Keratinocyte (primary cell): ENCODE measurements around the gene ARHGAP15. TPM values are rescaled to one million over a fixed set of nuclear protein-coding genes. Genes with fewer than 3 reads are reported as not detected.

Source experiments
- DNase-seq: peaks from one replicate; pipeline ENCODE4 v3.0.0-alpha.2; 2011; ENCODE audit warnings: low read depth, missing footprints, low spot score
- FAIRE-seq: peaks from 2 replicates; lab custom pipeline; 2011; peaks lifted over from hg19 to GRCh38; lab: Jason Lieb, UNC
- H2AFZ ChIP-seq: 2 replicates; pipeline ENCODE4 v1.6.0; 2012; ENCODE audit warnings: low read length, control low read depth, inconsistent platforms; ENCODE audit not compliant: control insufficient read depth
- H3K27ac ChIP-seq: 2 replicates; pipeline ENCODE4 v1.5.1; 2011; ENCODE audit warnings: low read length; ENCODE audit not compliant: control insufficient read depth, insufficient read depth
- H3K27me3 ChIP-seq: 3 replicates; pipeline ENCODE4 v1.6.0; 2011; ENCODE audit warnings: low read length; ENCODE audit not compliant: control insufficient read depth, insufficient read depth; ENCODE audit errors: extremely low read depth
- H3K36me3 ChIP-seq, 2 experiments: 2 replicates in 1 of 2; 3 replicates in 1 of 2; pipeline ENCODE4 v1.5.1; 2011; ENCODE audit warnings: low read length in 2 of 2, mild to moderate bottlenecking in 1 of 2; ENCODE audit not compliant: control insufficient read depth in 2 of 2, insufficient read depth in 2 of 2; ENCODE audit errors: extremely low read depth in 1 of 2
- H3K4me1 ChIP-seq: 3 replicates; pipeline ENCODE4 v1.5.1; 2011; ENCODE audit warnings: low read length; ENCODE audit not compliant: control insufficient read depth, insufficient read depth; ENCODE audit errors: extremely low read depth
- H3K4me2 ChIP-seq: 3 replicates; pipeline ENCODE4 v1.6.0; 2011; ENCODE audit warnings: low read depth, low read length; ENCODE audit not compliant: control insufficient read depth, insufficient read depth; ENCODE audit errors: extremely low read depth
- H3K4me3 ChIP-seq, 3 experiments: fragments of 200-600 bp in 1 of 3; sonication (generic) in 1 of 3; 2 replicates in 2 of 3; 3 replicates in 1 of 3; pipeline ENCODE4 v1.5.1; 2011 to 2016; ENCODE audit warnings: low read length in 3 of 3, mild to moderate bottlenecking in 3 of 3, control low read depth in 2 of 3, inconsistent platforms in 1 of 3, low read depth in 1 of 3, mixed read lengths in 1 of 3, mixed run types in 1 of 3, moderate library complexity in 1 of 3; ENCODE audit not compliant: control insufficient read depth in 2 of 3, insufficient read depth in 2 of 3; ENCODE audit errors: extremely low read depth in 1 of 3
- H3K79me2 ChIP-seq: 2 replicates; pipeline ENCODE4 v1.6.0; 2012; ENCODE audit warnings: low read length; ENCODE audit not compliant: control insufficient read depth, insufficient read depth
- H3K9ac ChIP-seq: 3 replicates; pipeline ENCODE4 v1.6.0; 2011; ENCODE audit warnings: low read length; ENCODE audit not compliant: control insufficient read depth, insufficient read depth; ENCODE audit errors: extremely low read depth
- H3K9me1 ChIP-seq: 3 replicates; pipeline ENCODE4 v1.6.0; 2011; ENCODE audit warnings: low read length; ENCODE audit not compliant: control insufficient read depth, insufficient read depth; ENCODE audit errors: extremely low read depth
- H3K9me3 ChIP-seq: 2 replicates; pipeline ENCODE4 v1.5.1; 2012; ENCODE audit warnings: low read depth, low read length; ENCODE audit not compliant: control insufficient read depth
- H4K20me1 ChIP-seq: 3 replicates; pipeline ENCODE4 v1.6.0; 2011; ENCODE audit warnings: low read length; ENCODE audit not compliant: control insufficient read depth, insufficient read depth; ENCODE audit errors: extremely low read depth
- CTCF ChIP-seq, 3 experiments: IDR thresholded peaks in 1 of 3; conservative IDR thresholded peaks in 1 of 3; optimal IDR thresholded peaks in 1 of 3; 2 replicates in 2 of 3; 3 replicates in 1 of 3; pipeline versions ENCODE3 to v1.5.1; 2011; ENCODE audit warnings: low read length in 3 of 3, mild to moderate bottlenecking in 3 of 3, moderate library complexity in 2 of 3, control low read depth in 1 of 3, inconsistent platforms in 1 of 3; ENCODE audit not compliant: insufficient read depth in 2 of 3; ENCODE audit errors: extremely low read depth in 1 of 3
- EZH2 ChIP-seq: IDR thresholded peaks from one replicate; pipeline ENCODE4 v1.6.1; 2012; ENCODE audit warnings: inconsistent platforms, mild to moderate bottlenecking, low read length, moderate library complexity
- dilution Hi-C: fragments of 300-500 bp; cut with MboI; formaldehyde crosslinking; loops from one replicate; pipeline ENCODE4 v1.7.0; 2020; ENCODE audit warnings: low sequenced_read_pairs; ENCODE audit not compliant: extremely low pct_ligation_motif_present
- polyA plus RNA-seq, 5 experiments: library from polyadenylated mRNA; depleted of rRNA in 3 of 5; stranded (reverse) in 3 of 5; stranded (forward) in 1 of 5; unstranded in 1 of 5; fragments of >200 nt; gene quantifications; 1 replicate in 1 of 5; 2 replicates in 3 of 5; 3 replicates in 1 of 5; pipeline versions ENCODE4 v1.2.1 to v1.2.3, GENCODE V29; 2011 to 2012; ENCODE audit warnings: missing spikeins in 2 of 5, low read depth in 1 of 5, low replicate concordance in 1 of 5

Gene ARHGAP15
- polyA plus RNA-seq, 1 donor (not counting 4 experiments of a cell fraction or from before 2014, with no cell fraction given), result not detected

- Histone ChIP-seq H3K79me2 (no peaks in the 10 kb centered on the region), H3K36me3 (no peaks in the 10 kb centered on the region), H3K9me3 (no peaks in the 10 kb centered on the region), H2AFZ (no peak overlapping the region), H3K4me1 (no peaks in the 10 kb centered on the region), H3K4me3 (no peak overlapping the region), H4K20me1 (no peaks in the 10 kb centered on the region), H3K27ac (no peak overlapping the region), H3K9me1 (no peaks in the 10 kb centered on the region), H3K9ac (no peak overlapping the region), H3K4me2 (no peak overlapping the region), H3K27me3 (no peaks in the 10 kb centered on the region)
- DNase-seq (no peak), FAIRE-seq (no peak)
- dilution Hi-C loops, result no loop called here
- no peak for TF ChIP-seq EZH2
- TF ChIP-seq CTCF (optimal IDR thresholded peaks at IDR 0.05 in 1 of 3, IDR thresholded peaks at IDR 0.05 in 1 of 3, conservative IDR thresholded peaks at IDR 0.05 in 1 of 3; ENCODE audit: extremely low read depth in 1 of 3, insufficient read depth in 2 of 3, low read length in 3 of 3), result no peak
These were observed 393.5 kb downstream of the ARHGAP15 start for GRCh38 chr2:143522699-143523098.

- H3K9me1 ChIP-seq, result no peaks in the 10 kb centered on the region
- H2AFZ ChIP-seq, result no peak overlapping the region
- H3K4me3 ChIP-seq, result no peak overlapping the region
- H4K20me1 ChIP-seq, result no peaks in the 10 kb centered on the region
- dilution Hi-C loops, result no loop called here
- H3K36me3 ChIP-seq, result no peaks in the 10 kb centered on the region
- H3K9me3 ChIP-seq, result no peaks in the 10 kb centered on the region
- H3K79me2 ChIP-seq, result no peaks in the 10 kb centered on the region
- no peak overlapping the region for H3K4me2 ChIP-seq
- FAIRE-seq (no peak), DNase-seq (no peak)
- H3K27me3 ChIP-seq, result no peaks in the 10 kb centered on the region
- no peaks in the 10 kb centered on the region for H3K4me1 ChIP-seq
- no peak overlapping the region for H3K9ac ChIP-seq
- TF ChIP-seq CTCF (optimal IDR thresholded peaks at IDR 0.05 in 1 of 3, IDR thresholded peaks at IDR 0.05 in 1 of 3, conservative IDR thresholded peaks at IDR 0.05 in 1 of 3; ENCODE audit: extremely low read depth in 1 of 3, insufficient read depth in 2 of 3, low read length in 3 of 3) (no peak), EZH2 (no peak)
- H3K27ac ChIP-seq, result no peak overlapping the region
These were observed 394.9 kb downstream of the ARHGAP15 start for GRCh38 chr2:143524119-143524553.
